IMR-90 (cell line): ENCODE measurements around the gene C12orf75. TPM values are rescaled to one million over a fixed set of nuclear protein-coding genes. Genes with fewer than 3 reads are reported as not detected.

Experiments
- ATAC-seq: fragments of 200-7000 bp; cut with Tn5 transposase; 2 replicates; pipeline ENCODE4 v1.9.1; 2020; ENCODE audit warnings: low read depth, mild to moderate bottlenecking, moderate library complexity
- BruUV-seq: library from RNA; stranded (reverse); fragments of 400-500 nt; replicated peaks from 2 replicates; lab custom pipeline; 2021; lab: Mats Ljungman, UMichigan
- CTCF ChIA-PET: fragments of 300-600 bp; formaldehyde crosslinking; extraction: SDS; loops from one replicate; lab custom pipeline; 2021; ENCODE audit warnings: antibody characterized with exemption; lab: Yijun Ruan, JAX
- POLR2A ChIA-PET: fragments of 300-600 bp; sonication (Branson Sonifier 250); formaldehyde crosslinking; loops from one replicate; lab custom pipeline; 2022; ENCODE audit warnings: antibody characterized with exemption; ENCODE audit not compliant: unreplicated experiment; lab: Charles Lee
- DNase-seq: peaks from one replicate; pipeline ENCODE4 v3.0.0; 2013
- H2AFZ ChIP-seq: replicated peaks from 2 replicates; pipeline ENCODE3; 2013; ENCODE audit warnings: low read length, mild to moderate bottlenecking; ENCODE audit not compliant: poor library complexity
- H2AK5ac ChIP-seq: 2 replicates; pipeline ENCODE4 v1.6.1; 2013; ENCODE audit warnings: low read depth, low read length, inconsistent platforms
- H2AK9ac ChIP-seq: replicated peaks from 2 replicates; pipeline ENCODE3; 2013; ENCODE audit warnings: mild to moderate bottlenecking, low read depth, low read length, moderate library complexity; ENCODE audit not compliant: poor library complexity
- H2BK120ac ChIP-seq: 2 replicates; pipeline ENCODE4 v1.6.1; 2013; ENCODE audit warnings: low read depth, low read length, inconsistent platforms
- H2BK15ac ChIP-seq: 3 replicates; pipeline ENCODE4 v1.6.1; 2013; ENCODE audit warnings: low read depth, low read length, inconsistent platforms
- H2BK20ac ChIP-seq: 2 replicates; pipeline ENCODE4 v1.6.1; 2013; ENCODE audit warnings: low read depth, mild to moderate bottlenecking, inconsistent platforms, low read length, moderate library complexity
- H2BK5ac ChIP-seq: 2 replicates; pipeline ENCODE4 v1.6.1; 2013; ENCODE audit warnings: mild to moderate bottlenecking, low read depth, low read length, inconsistent platforms; ENCODE audit not compliant: poor library complexity, severe bottlenecking
- H3K14ac ChIP-seq: replicated peaks from 2 replicates; pipeline ENCODE4 v1.6.1; 2013; ENCODE audit warnings: low read depth, low read length, inconsistent platforms
- H3K18ac ChIP-seq: 2 replicates; pipeline ENCODE4 v1.6.1; 2013; ENCODE audit warnings: low read depth, low read length, control low read depth
- H3K23ac ChIP-seq: 2 replicates; pipeline ENCODE4 v1.6.1; 2013; ENCODE audit warnings: low read depth, low read length, inconsistent platforms
- H3K27ac ChIP-seq: 2 replicates; pipeline ENCODE4 v1.5.1; 2013; ENCODE audit warnings: mild to moderate bottlenecking, control low read depth, low read length; ENCODE audit not compliant: insufficient read depth
- H3K27me3 ChIP-seq: 2 replicates; pipeline ENCODE4 v1.6.1; 2013; ENCODE audit warnings: low read length; ENCODE audit not compliant: control insufficient read depth, insufficient read depth
- H3K36me3 ChIP-seq: 2 replicates; pipeline ENCODE4 v1.6.1; 2013; ENCODE audit warnings: low read length, mixed read lengths; ENCODE audit not compliant: control insufficient read depth, insufficient read depth
- H3K4ac ChIP-seq: 2 replicates; pipeline ENCODE4 v1.6.1; 2013; ENCODE audit warnings: low read depth, low read length, inconsistent platforms
- H3K4me1 ChIP-seq: 2 replicates; pipeline ENCODE4 v1.6.1; 2013; ENCODE audit warnings: low read length, mixed read lengths; ENCODE audit not compliant: control insufficient read depth, insufficient read depth
- H3K4me2 ChIP-seq: 2 replicates; pipeline ENCODE4 v1.6.1; 2013; ENCODE audit warnings: low read depth, mild to moderate bottlenecking, control low read depth, low read length, moderate library complexity
- H3K4me3 ChIP-seq: 2 replicates; pipeline ENCODE4 v1.5.1; 2013; ENCODE audit warnings: low read depth, mild to moderate bottlenecking, control low read depth, low read length, moderate library complexity; ENCODE audit not compliant: insufficient read depth
- H3K56ac ChIP-seq: 2 replicates; pipeline ENCODE4 v1.6.1; 2013; ENCODE audit warnings: low read length, inconsistent platforms; ENCODE audit not compliant: insufficient read depth; ENCODE audit errors: extremely low read depth
- H3K79me1 ChIP-seq, 2 experiments: 2 replicates each; pipeline ENCODE4 v1.6.1; 2013; ENCODE audit warnings: low read length in 2 of 2, inconsistent platforms in 1 of 2, low read depth in 1 of 2
- H3K9ac ChIP-seq: 2 replicates; pipeline ENCODE4 v1.6.1; 2013; ENCODE audit warnings: low read depth, low read length, control low read depth
- H3K9me1 ChIP-seq: 2 replicates; pipeline ENCODE4 v1.6.1; 2013; ENCODE audit warnings: low read length, inconsistent platforms; ENCODE audit not compliant: insufficient read depth
- H3K9me3 ChIP-seq: 2 replicates; pipeline ENCODE4 v1.6.1; 2013; ENCODE audit warnings: low read length; ENCODE audit not compliant: control insufficient read depth, insufficient read depth
- H4K20me1 ChIP-seq: 2 replicates; pipeline ENCODE4 v1.6.1; 2013; ENCODE audit warnings: low read length, inconsistent platforms; ENCODE audit not compliant: insufficient read depth
- H4K5ac ChIP-seq: 2 replicates; pipeline ENCODE4 v1.6.1; 2013; ENCODE audit warnings: mild to moderate bottlenecking, low read depth, low read length, control low read depth
- H4K8ac ChIP-seq, 2 experiments: 2 replicates each; pipeline ENCODE4 v1.6.1; 2013; ENCODE audit warnings: low read depth in 2 of 2, low read length in 2 of 2, control low read depth in 1 of 2, inconsistent platforms in 1 of 2
- H4K91ac ChIP-seq: 2 replicates; pipeline ENCODE4 v1.6.1; 2013; ENCODE audit warnings: low read depth, low read length, inconsistent platforms; ENCODE audit not compliant: insufficient read depth
- CEBPB ChIP-seq: IDR thresholded peaks from 2 replicates; pipeline ENCODE4 v1.6.1; 2012; ENCODE audit warnings: low read depth, low read length, improper control_type of control experiment
- NFE2L2 ChIP-seq: fragments of 150-350 bp; IDR thresholded peaks from 2 replicates; pipeline ENCODE4 v1.6.1; 2016; ENCODE audit warnings: low read depth, mild to moderate bottlenecking, low read length
- RFX5 ChIP-seq: IDR thresholded peaks from 2 replicates; pipeline ENCODE4 v1.8.0; 2012; ENCODE audit warnings: low read depth, mild to moderate bottlenecking, low read length, moderate library complexity
- WGBS, 2 experiments: methylation state at CpG; one replicate each; pipeline versions ENCODE4 v1.1.5 to v1.1.7; 2013; ENCODE audit warnings: missing lambda C conversion rate in 2 of 2; ENCODE audit not compliant: insufficient read length in 1 of 2; ENCODE audit errors: extremely low coverage in 2 of 2; 5-methylcytosine and 5-hydroxymethylcytosine counted together
- dilution Hi-C: fragments of 300-500 bp; cut with HindIII; formaldehyde crosslinking; loops from one replicate; pipeline ENCODE4 v1.14.3; 2018; ENCODE audit warnings: low sequenced_read_pairs; ENCODE audit not compliant: unreplicated experiment
- in situ Hi-C: fragments of 300-500 bp; cut with MboI; formaldehyde crosslinking; loops from 3 replicates; pipeline ENCODE4 v1.14.3; 2019; ENCODE audit warnings: low sequenced_read_pairs, inconsistent platforms, mixed read lengths
- intact Hi-C: fragments of 100-400 bp; cut with micrococcal nuclease; formaldehyde crosslinking; loops from 2 replicates; pipeline ENCODE4 v1.10.0; 2022
- polyA plus RNA-seq, 3 experiments: library from polyadenylated mRNA; depleted of rRNA; stranded (reverse); fragments of >200 nt; gene quantifications; 2 replicates each; pipeline ENCODE4 v1.2.3, GENCODE V29; 2012; ENCODE audit warnings: low replicate concordance in 1 of 3
- total RNA-seq: library from RNA; depleted of rRNA; stranded (reverse); fragments of >200 nt; gene quantifications from 2 replicates; pipeline ENCODE4 v1.2.3, GENCODE V29; 2012

Gene C12orf75
- total and polyA plus RNA-seq, 2 of the 4 experiments (the other 2 are of a cell fraction): 145 to 278 TPM

- no TSS peak for BruUV-seq
- DNase-seq: no peak
These were observed 69.7 kb downstream of the C12orf75 start for GRCh38 chr12:105400227-105400626.

More at GRCh38 chr12:105400227-105400626, 69.7 kb downstream of the C12orf75 start:
- ChIA-PET CTCF (no interaction called here), POLR2A (no interaction called here)
- H2BK15ac ChIP-seq: no peak overlapping the region
- 0 out of 2 replicates have a peak, but pooled peaks cover 2% of the 10 kb centered on the region for H3K9me3 ChIP-seq
- no peak overlapping the region for H4K91ac ChIP-seq
- no peak for ATAC-seq
- H3K79me1 ChIP-seq: no peaks in the 10 kb centered on the region; a peak in 1 of 4 replicates
- dilution Hi-C loops: no loop called here
- no peak overlapping the region for H3K27ac ChIP-seq
- H3K18ac ChIP-seq: no peak overlapping the region
- no peak overlapping the region for H2AFZ ChIP-seq
- H3K56ac ChIP-seq: no peak overlapping the region
- H3K9ac ChIP-seq: no peak overlapping the region
- H4K8ac ChIP-seq: no peak overlapping the region
- H4K5ac ChIP-seq: no peak overlapping the region
- no CpG with 5 or more reads among the region's 4 CpGs for WGBS, 2 experiments
- H4K20me1 ChIP-seq: no peaks in the 10 kb centered on the region
- in situ Hi-C loops: loop anchor here (25.0 kb wide), 1 partner anchor 962 kb away; the partner anchor contains the start of gene POLR3B
- peaks cover 5% of the 10 kb centered on the region; the same call in 1 of the 2 replicates for H3K9me1 ChIP-seq
- H2AK9ac ChIP-seq: no peak overlapping the region
- H3K23ac ChIP-seq: no peak overlapping the region
- no peak overlapping the region for H2BK5ac ChIP-seq
- H3K27me3 ChIP-seq: no peaks in the 10 kb centered on the region
- peaks cover 4% of the 10 kb centered on the region; the same call in 1 of the 2 replicates for H3K4me1 ChIP-seq
- no peak overlapping the region for H3K14ac ChIP-seq
- no peak overlapping the region for H2BK120ac ChIP-seq
- peaks cover 10% of the 10 kb centered on the region for H3K36me3 ChIP-seq
- H3K4me2 ChIP-seq: no peak overlapping the region
- no peak overlapping the region for H2AK5ac ChIP-seq
- TF ChIP-seq RFX5: no peak
- no peak for TF ChIP-seq NFE2L2
- no peak for TF ChIP-seq CEBPB
- no peak overlapping the region for H2BK20ac ChIP-seq
- no peak overlapping the region for H3K4ac ChIP-seq
- H3K4me3 ChIP-seq: no peak overlapping the region
- intact Hi-C loops: no loop called here
